Right lobe of liver (tissue), 4 donors: Measurements from ENCODE around the gene POPDC3.

Experiments used
- CTCF ChIP-seq, 4 donors: fragments of 200-600 bp in 3 of 4; fragments of 450-650 bp in 1 of 4; IDR thresholded peaks; one replicate each; pipeline versions ENCODE4 v1.5.1 to v1.8.0; 2016 to 2022; ENCODE audit warnings: antibody characterized with exemption in 4 of 4, mild to moderate bottlenecking in 2 of 4
- POLR2A ChIP-seq: fragments of 450-650 bp; IDR thresholded peaks from one replicate; pipeline ENCODE4 v1.6.1; 2017; ENCODE audit warnings: antibody characterized with exemption, mild to moderate bottlenecking
- donor health status: DM: no; HTN: no; CAD: no.
- donor health status: DM: no; HTN: no; CAD: no.
- donor health status: DM: no; HTN: yes; CAD: no.

GRCh38 chr6:105122717-105123116, 57.1 kb downstream of the POPDC3 start:
- TF ChIP-seq CTCF (IDR thresholded peaks at IDR 0.05) (no peak), POLR2A (no peak)
